Stimulated activated CD8-positive, alpha-beta memory T cell treated with anti-CD3 and anti-CD28 coated beads, Interleukin-15, amount 100 ng/mL, for 48 hours (primary cell): ENCODE data around the gene LINGO4.

Experiments used
- DNase-seq, 2 donors: peaks; one replicate each; pipeline ENCODE4 v3.0.0-alpha.2; 2020; ENCODE audit warnings: low read depth in 2 of 2

LINGO4 gene

GRCh38 chr1:151833172-151833900, 28.1 kb upstream of the LINGO4 start:
- no peak for DNase-seq

GRCh38 chr1:151832318-151832980, 27.2 kb upstream of the LINGO4 start:
- DNase-seq, result no peak

GRCh38 chr1:151831605-151832004, 26.4 kb upstream of the LINGO4 start, which contains the start of gene RORC:
Gene RORC, minus strand, starts transcription at chr1:151831802. Its CDS starts 38 bp downstream, at chr1:151831764.
- DNase-seq, result no peak

- no peak for DNase-seq
Measured at GRCh38 chr1:151831256-151831591, 26.0 kb upstream of the LINGO4 start.

- no peak for DNase-seq
Measured at GRCh38 chr1:151830055-151830454, 24.8 kb upstream of the LINGO4 start.

GRCh38 chr1:151829352-151830046, 24.3 kb upstream of the LINGO4 start:
- DNase-seq, result no peak

GRCh38 chr1:151828921-151829320, 23.7 kb upstream of the LINGO4 start:
- DNase-seq, result no peak

GRCh38 chr1:151827853-151828252, 22.6 kb upstream of the LINGO4 start:
- DNase-seq, result no peak

GRCh38 chr1:151825751-151826660, 20.8 kb upstream of the LINGO4 start:
- DNase-seq, result no peak

- no peak for DNase-seq
Measured at GRCh38 chr1:151825204-151825603, 20.0 kb upstream of the LINGO4 start.

- no peak for DNase-seq
Measured at GRCh38 chr1:151823175-151823574, 18.0 kb upstream of the LINGO4 start.

- peak in 1 of 2 donors; percentile 72 for DNase-seq
Measured at GRCh38 chr1:151822404-151822803, 17.2 kb upstream of the LINGO4 start.

- DNase-seq, result no peak
Measured at GRCh38 chr1:151820940-151821339, 15.7 kb upstream of the LINGO4 start.

GRCh38 chr1:151819976-151820623, 14.9 kb upstream of the LINGO4 start:
- no peak for DNase-seq

GRCh38 chr1:151819227-151819835, 14.1 kb upstream of the LINGO4 start:
- no peak for DNase-seq

- DNase-seq, result no peak
Measured at GRCh38 chr1:151817353-151817730, 12.1 kb upstream of the LINGO4 start.

GRCh38 chr1:151816548-151817352, 11.5 kb upstream of the LINGO4 start:
- no peak for DNase-seq

- no peak for DNase-seq
Measured at GRCh38 chr1:151815716-151816327, 10.6 kb upstream of the LINGO4 start.

- DNase-seq, result no peak
Measured at GRCh38 chr1:151814971-151815545, 9.8 kb upstream of the LINGO4 start.
